HG03432 (cell line): ENCODE measurements around the gene CYTH2.
A peak's percentile ranks its signal among the peaks of the same experiment; 100 is the strongest.

ENCODE experiments used
- ATAC-seq: cut with Tn5 transposase; IDR thresholded peaks from one replicate; pipeline ENCODE4 v1.9.1; 2021; ENCODE audit warnings: mild to moderate bottlenecking, moderate library complexity; ENCODE audit not compliant: unreplicated experiment

The CYTH2 gene

DNA sequence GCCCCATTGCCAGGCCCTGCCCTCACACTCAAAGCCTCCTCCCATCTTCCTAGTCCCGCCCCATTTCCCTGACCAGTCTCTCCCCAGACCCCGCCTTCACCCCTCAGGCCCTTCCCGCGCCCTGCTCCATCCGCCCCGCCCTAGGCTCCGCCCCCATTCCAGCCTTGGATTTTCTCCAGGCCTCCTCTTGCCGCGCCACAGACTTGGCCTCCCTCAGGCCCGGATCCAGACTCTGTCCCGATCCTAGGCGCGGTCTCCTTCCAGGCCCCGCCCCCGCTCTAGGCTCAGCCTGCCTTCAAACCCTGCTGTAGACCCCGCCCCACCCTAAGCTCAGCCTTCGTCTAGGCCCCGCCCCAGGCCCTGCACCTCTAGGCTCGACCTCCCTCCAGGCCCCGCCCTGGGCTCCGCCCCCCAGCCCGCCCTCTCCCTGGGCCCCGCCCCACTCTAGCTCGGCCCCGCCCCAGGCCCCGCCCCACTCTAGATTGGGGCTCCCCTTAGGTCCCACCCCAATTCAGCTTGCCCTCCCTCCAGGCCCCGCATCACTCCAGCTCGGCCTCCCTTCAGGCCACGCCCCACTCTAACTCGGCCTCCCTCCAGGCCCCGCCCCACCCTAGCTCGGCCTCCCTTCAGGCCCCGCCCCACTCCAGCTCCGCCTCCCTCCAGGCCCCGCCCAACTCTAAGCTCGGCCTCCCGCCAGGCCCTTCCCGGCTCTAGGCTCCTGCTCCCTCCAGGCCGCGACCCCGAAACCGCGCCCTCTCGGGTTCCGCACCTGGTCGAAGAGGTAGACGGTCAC, 24.0 kb downstream of the CYTH2 start:
- ATAC-seq, result peak; percentile 72

DNA sequence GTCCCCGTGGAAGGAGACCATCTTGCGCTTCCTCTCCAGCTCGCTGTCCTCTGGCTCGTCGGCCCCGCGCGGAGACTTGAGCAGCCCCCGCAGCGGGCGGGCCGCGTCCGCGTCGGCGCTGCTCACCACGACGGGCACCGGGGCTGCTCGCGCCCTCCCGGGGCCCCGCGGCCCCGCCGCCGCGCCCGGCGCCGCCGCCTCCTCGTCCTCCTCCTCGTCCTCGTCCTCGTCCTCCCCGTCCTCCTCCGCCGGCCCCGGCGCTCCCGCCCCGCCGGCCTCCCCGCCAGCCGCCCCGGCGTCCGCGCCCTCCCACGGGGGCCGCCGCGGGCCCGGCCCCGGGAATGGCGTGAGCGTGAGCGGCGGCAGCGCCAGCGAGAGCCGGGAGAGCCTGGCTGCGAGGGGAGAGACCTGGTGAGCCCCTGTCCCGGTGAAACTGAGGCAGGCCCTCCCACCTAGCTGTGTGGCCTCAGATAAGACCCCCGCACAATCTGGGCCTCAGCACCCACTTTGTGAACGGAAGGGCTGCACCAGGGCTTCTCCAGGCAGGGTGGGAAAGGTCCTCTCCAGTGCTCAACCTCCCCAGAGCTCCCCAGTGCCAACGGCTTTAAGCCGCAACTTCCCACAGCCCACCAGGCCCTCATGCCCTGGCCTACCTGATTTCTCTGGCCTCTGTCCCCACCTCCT, 24.7 kb downstream of the CYTH2 start:
- no peak for ATAC-seq

DNA sequence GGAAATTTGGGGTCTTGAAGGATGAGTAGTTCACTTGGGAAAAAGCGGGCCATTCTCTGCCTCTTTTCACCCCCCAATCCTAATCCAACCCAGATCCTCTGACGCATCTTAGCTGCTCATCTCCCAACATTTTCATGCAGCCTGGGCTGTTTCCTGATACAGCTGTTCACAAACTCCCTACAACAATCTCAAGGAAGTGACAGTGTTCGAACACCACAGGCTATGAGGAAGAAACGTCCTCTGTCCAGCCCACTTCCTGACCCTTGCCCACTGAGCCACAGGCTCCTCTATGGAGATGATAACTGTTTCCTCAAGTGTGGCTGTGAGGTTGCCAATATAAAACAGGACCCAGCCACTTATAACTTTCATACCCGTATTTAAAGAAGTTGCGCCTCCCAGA, 26.2 kb downstream of the CYTH2 start:
- no peak for ATAC-seq

- no peak for ATAC-seq
Observed at GRCh38 chr19:48496959-48497727, 28.0 kb downstream of the CYTH2 start.

- no peak for ATAC-seq
Observed at GRCh38 chr19:48497728-48498594, 28.8 kb downstream of the CYTH2 start.

DNA sequence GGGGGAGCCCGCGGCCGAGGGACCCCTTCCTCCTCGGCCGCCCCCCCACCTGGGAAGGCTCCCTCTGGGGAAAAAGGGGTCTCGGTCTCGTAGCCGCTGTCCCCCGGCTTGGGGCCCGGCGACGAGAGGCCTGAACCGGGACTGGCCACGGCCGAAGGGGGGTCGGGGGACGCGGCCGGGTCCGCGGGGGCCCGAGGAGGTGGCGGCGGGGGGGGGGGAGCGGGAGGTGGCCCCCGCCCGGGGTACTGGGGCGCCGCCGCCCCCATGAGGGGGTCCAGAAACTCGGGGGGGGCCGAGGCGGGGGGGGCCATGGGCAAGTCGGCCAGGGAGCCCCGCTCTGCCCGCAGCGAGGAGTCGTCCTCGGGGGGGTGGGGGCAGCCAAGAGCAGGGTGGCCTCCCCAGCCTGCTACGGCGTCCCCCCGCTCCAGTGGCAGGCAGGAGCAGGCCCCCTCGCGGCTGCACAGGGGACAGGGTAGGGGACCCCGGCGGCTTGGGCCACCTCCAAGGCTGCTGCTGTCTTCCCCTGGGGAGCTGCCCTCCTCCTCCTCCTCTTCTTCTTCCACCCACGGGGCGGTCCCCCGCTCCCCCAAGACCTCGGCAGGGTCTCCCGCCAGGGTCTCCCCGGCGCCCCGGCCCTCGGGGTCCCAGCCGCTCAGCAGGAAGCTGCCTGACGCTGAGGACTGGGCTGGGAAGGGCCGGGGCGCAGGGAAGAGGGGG, 29.6 kb downstream of the CYTH2 start:
- ATAC-seq, result no peak

DNA sequence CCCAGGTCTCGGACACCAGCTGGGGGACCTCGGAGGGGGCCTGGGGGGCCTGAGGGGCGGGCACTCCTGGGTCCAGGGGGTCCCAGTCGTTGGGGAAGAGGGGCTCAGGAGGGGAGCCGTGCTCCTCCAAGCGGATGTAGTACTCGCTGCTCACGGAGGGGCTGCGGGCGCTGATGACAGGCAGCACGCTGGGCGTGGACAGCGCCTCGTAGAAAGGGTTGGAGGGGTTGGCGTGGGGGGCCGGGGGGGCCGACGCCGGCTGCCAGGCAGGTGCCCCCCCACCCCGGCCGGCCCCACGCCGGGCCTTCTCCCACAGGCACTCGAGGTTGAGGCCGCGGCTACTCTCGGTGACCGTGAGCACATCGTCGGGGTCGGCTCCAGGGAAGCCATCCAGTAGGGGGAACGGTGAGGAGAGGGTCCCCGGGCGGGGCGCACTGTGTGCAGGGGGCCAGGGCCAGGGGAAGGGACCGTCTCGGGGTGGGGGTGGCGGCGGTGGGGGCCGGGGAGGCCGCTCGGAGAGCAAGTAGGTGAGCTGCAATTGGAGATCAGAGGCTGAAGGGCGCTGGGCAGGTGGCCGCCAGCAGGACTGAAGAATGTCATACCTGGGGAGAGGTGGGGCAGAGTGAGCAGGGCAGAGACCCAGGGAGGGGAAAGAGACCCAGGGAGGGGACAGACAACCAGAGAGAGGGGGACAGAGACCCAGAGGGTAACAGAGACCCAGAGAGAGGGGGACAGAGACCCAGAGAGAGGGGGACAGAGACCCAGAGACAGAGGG, 30.3 kb downstream of the CYTH2 start:
- no peak for ATAC-seq

DNA sequence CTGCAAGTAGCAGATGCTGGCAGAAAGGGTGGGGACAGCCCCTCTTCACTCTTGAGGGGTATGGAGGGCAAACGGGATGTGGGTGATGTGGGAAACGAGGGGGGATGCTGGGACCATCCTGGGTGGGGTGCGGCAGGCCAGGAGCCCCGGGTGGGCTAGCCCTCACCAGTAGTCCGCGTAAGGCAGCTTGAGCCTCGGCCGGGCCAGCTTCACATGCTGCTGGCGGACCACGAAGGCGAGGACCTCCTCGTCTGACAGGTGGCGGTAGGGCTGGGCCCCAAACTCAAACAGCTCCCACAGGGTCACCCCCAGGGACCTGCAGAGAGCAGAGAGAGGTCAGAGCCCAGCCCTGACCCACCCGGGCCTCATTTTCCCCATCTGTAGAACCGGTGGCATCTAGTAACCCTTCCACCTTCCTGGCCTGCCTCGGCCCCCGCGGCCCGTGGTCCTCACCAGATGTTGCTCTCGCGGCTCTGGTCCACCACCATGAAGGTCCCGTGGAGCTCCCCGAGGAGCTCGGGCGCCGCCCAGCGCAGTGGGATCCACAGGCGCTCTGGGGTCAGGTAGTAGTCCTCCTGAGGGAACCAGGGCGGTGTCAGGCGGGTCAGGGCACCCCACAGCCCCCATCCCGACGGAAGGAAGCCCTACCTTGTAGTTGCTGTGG, 31.8 kb downstream of the CYTH2 start:
- ATAC-seq, result no peak

DNA sequence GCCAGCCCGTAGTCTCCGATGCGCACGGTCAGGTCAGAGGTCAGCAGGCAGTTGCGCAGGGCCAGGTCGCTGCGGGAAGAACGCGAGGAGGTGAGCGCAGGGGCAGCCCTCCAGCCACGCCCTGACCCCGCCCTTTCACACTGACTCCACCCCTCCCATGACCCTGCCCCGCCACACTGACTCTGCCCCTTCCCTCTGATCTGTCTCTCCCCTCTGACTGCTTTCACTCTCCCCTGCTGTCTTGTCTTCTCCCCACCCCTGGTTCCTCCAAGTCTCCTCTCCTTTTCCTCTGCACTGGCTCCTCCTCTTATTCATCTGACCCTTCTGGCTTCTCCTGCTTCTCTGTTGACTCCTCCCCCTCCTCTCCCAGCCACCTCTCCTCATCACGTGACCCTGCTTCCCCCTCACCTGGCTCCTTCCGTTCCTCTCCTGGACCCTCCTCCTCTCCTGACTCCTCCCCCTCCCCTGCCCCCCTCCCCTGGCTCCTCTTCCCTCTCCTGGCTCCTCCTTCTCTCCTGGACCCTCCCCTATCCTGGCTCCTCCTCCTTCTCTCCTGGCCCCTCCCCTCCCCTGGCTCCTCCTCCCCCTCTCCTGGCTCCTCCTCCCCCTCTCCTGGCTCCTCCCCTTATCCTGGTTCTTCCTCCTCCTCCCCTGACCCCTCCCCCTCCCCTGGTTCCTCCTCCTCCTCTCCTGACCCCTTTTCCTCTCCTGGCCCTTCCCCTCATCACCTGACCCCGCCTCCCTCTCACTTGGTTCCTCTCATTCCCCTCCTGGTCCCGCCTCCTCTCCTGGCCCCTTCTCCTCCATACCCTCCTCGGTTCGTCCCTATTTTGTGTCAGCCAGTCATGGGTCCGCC, 32.6 kb downstream of the CYTH2 start:
- ATAC-seq, result no peak

- ATAC-seq, result no peak
Observed at GRCh38 chr19:48502350-48503018, 33.3 kb downstream of the CYTH2 start.

- no peak for ATAC-seq
Observed at GRCh38 chr19:48506138-48506733, 37.1 kb downstream of the CYTH2 start.

GRCh38 chr19:48507911-48508439, 38.8 kb downstream of the CYTH2 start:
- no peak for ATAC-seq

- ATAC-seq, result no peak
Observed at GRCh38 chr19:48508729-48509411, 39.7 kb downstream of the CYTH2 start.

DNA sequence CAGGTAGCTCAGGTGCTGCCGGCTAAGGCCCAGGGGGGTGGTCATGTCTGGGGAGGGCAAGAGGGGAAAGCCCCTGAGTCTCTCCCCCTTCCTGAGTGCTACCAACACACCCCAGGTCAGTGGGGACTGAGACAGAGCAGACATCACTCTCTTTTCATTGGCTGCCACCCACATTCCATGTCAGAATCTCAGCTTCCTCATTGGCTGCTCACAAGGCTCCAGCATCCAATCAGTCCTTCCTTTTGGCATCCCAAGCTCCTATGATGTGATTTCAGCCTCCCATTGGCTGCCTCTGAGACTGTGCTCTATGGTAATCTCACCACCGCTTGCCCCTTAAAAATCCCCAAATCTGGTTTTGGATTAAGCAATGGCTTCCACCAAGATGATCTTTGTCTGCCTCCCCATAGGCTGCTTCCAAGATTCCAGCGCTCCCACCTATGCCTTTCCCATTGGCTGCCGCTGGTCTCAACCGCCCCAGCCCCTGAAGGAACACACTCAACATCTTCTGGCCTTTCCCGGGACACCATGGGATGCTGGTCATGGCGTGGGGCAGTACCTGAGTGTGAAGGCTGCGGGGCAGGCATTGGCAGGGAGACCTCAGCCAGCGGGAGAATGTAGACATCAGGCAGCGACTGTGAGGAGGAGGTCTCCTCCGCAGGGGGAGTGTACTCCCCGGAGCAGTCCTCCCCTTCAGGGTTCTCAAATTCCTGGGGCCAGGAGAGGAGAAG, 40.5 kb downstream of the CYTH2 start:
- ATAC-seq, result no peak

- no peak for ATAC-seq
Observed at GRCh38 chr19:48510421-48511268, 41.5 kb downstream of the CYTH2 start.
